ENCODE data around the gene RBMS3. TPM values are rescaled to one million over a fixed set of nuclear protein-coding genes. Genes with fewer than 3 reads are reported as not detected.

Gene RBMS3
- total and polyA plus RNA-seq, 2 experiments from 2014 or later = 20.8 TPM

GRCh38 chr3:29398787-29399186, 117.9 kb downstream of the RBMS3 start:
- Histone ChIP-seq H3K9me3 (ENCODE audit: low read depth) (no peaks in the 10 kb centered on the region), H3K36me3 (no peaks in the 10 kb centered on the region), H3K27me3 (no peaks in the 10 kb centered on the region), H3K27ac (peak overlapping the region; percentile 61), H3K4me1 (ENCODE audit: low read depth) (peaks cover 13% of the 10 kb centered on the region), H3K4me3 (no peak overlapping the region)
- TF ChIP-seq CTCF (IDR thresholded peaks at IDR 0.05; ENCODE audit: low read depth, low read length) = no peak
- DNase-seq (ENCODE audit: low read depth in 1 of 2, low spot score in 1 of 2) = no peak

DNA sequence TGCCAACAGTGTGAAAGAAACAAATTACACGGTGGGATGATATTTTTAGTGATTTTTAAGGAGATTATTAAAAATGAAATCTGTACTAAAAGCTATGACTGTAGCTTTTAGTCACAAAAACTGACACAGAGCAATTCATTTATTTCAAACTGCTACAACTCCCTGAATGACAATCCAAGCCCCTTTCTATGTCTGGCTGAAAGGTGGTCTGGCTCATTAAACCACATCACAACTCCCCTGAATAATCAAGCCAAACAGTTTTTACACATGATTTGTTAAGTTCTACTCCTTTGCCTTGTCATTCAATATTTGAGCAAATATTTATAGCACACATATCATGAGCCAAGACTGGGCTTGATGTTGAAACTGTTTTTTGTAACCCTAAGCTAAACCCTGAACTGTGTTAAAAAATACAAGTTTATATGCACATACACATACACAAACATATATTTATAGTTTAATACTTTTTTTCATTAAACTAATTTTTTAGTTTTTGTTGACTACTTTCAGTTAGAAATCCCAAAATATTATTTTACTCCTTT, 125.5 kb downstream of the RBMS3 start:
- no peak for TF ChIP-seq CTCF (IDR thresholded peaks at IDR 0.05; ENCODE audit: low read depth, low read length)
- DNase-seq (ENCODE audit: low read depth in 1 of 2, low spot score in 1 of 2) = no peak
- Histone ChIP-seq H3K4me3 (no peak overlapping the region), H3K9me3 (ENCODE audit: low read depth) (no peaks in the 10 kb centered on the region), H3K27ac (no peak overlapping the region), H3K4me1 (ENCODE audit: low read depth) (peaks cover 26% of the 10 kb centered on the region), H3K27me3 (no peaks in the 10 kb centered on the region), H3K36me3 (no peaks in the 10 kb centered on the region)

- DNase-seq (ENCODE audit: low read depth in 1 of 2, low spot score in 1 of 2) = peak in 1 of 2 donors; percentile 75
- H3K4me1 ChIP-seq (ENCODE audit: low read depth) = peaks cover 30% of the 10 kb centered on the region
- H3K9me3 ChIP-seq (ENCODE audit: low read depth) = no peaks in the 10 kb centered on the region
- no peaks in the 10 kb centered on the region for H3K36me3 ChIP-seq
- H3K4me3 ChIP-seq = no peak overlapping the region
- TF ChIP-seq CTCF (IDR thresholded peaks at IDR 0.05; ENCODE audit: low read depth, low read length) = no peak
- H3K27me3 ChIP-seq = no peaks in the 10 kb centered on the region
- H3K27ac ChIP-seq = no peak overlapping the region
Observed at GRCh38 chr3:29408676-29409075, 127.8 kb downstream of the RBMS3 start.

DNA sequence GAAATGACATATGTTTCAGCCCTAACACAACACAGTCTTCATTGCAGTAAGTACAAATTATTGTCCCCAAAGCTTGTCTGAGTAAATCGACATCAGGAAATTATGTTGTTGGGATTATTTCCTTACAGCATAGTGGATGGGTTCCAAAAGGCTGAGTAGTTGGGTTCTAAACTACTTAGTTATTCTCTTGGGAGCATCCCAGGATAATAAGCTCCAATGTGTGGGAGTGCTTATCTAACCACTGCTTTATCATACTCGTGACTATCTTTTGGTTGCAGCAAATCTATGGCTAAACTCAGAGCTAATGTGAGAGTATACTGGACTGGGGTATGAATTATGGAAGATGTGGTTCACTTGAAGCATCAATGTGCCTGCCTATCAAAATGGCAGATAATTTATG, 128.5 kb downstream of the RBMS3 start:
- Histone ChIP-seq H3K4me3 (no peak overlapping the region), H3K27ac (no peak overlapping the region), H3K4me1 (ENCODE audit: low read depth) (peaks cover 37% of the 10 kb centered on the region), H3K36me3 (no peaks in the 10 kb centered on the region), H3K27me3 (no peaks in the 10 kb centered on the region), H3K9me3 (ENCODE audit: low read depth) (no peaks in the 10 kb centered on the region)
- DNase-seq (ENCODE audit: low read depth in 1 of 2, low spot score in 1 of 2) = peak in 1 of 2 donors; percentile 80
- TF ChIP-seq CTCF (IDR thresholded peaks at IDR 0.05; ENCODE audit: low read depth, low read length) = no peak

GRCh38 chr3:29410220-29410619, 129.3 kb downstream of the RBMS3 start:
- Histone ChIP-seq H3K9me3 (ENCODE audit: low read depth) (no peaks in the 10 kb centered on the region), H3K27me3 (no peaks in the 10 kb centered on the region), H3K4me3 (no peak overlapping the region), H3K36me3 (no peaks in the 10 kb centered on the region), H3K4me1 (ENCODE audit: low read depth) (peaks cover 40% of the 10 kb centered on the region), H3K27ac (no peak overlapping the region)
- no peak for DNase-seq (ENCODE audit: low read depth in 1 of 2, low spot score in 1 of 2)
- no peak for TF ChIP-seq CTCF (IDR thresholded peaks at IDR 0.05; ENCODE audit: low read depth, low read length)
